ENCODE measurements around the gene GMIP. TPM values are rescaled to one million over a fixed set of nuclear protein-coding genes. Genes with fewer than 3 reads are reported as not detected.
A peak's percentile ranks its signal among the peaks of the same experiment; 100 is the strongest.

Gene GMIP
- total RNA-seq, 1 experiment from 2014 or later = 12.7 TPM

DNA sequence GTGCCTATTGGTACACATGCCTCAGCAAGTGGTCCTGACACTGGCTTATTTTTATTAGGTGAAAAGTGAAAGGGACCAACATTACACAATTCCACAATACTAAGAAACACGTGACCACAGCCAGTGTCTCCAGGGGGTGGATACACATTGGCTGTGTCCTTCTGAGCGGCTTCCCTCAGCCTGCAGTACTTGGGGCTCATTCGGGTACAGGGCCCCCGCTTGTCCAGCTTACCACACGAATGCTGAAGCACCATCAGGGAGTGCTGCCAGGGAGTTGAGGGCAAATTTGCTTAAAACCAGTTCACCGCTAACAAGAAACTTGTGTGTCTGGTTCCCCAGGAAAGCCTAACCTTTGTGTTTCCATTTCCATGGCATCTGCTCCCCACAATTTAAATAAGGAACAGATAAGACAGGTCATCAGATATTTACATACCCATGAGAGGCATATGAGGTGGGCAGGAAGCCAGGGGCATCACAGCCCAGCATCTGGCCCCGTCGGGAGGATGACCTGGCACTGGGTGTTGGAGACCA is 48.2 kb downstream of the GMIP start:
- Histone ChIP-seq H3T11ph (ENCODE audit: low read length) (no peak overlapping the region), H4K20me1 (ENCODE audit: control insufficient read depth, insufficient read depth, insufficient read length) (no peaks in the 10 kb centered on the region), H2AFZ (ENCODE audit: low read length) (no peak overlapping the region), H3K23me2 (ENCODE audit: insufficient read length, low read depth, low read length, poor library complexity, severe bottlenecking) (no peaks in the 10 kb centered on the region), H2BK15ac (ENCODE audit: low read depth, low read length) (no peak overlapping the region), H3K4me2 (ENCODE audit: insufficient read depth, insufficient read length, low read length) (no peak overlapping the region), H3K4me1 (ENCODE audit: insufficient read depth, low read length) (peaks cover 10% of the 10 kb centered on the region; the same call in 1 of the 2 replicates), H2BK120ac (ENCODE audit: low read depth, low read length, poor library complexity, severe bottlenecking) (no peak overlapping the region), H3K79me2 (ENCODE audit: insufficient read depth, low read length) (no peaks in the 10 kb centered on the region), H3K27me3 (ENCODE audit: insufficient read depth, low read length) (no peaks in the 10 kb centered on the region), H4K5ac (ENCODE audit: insufficient read length, low read depth, low read length) (no peak overlapping the region), H2BK5ac (ENCODE audit: insufficient read length, low read length) (no peak overlapping the region), H3K9me3 (ENCODE audit: control insufficient read depth, low read depth, low read length) (no peaks in the 10 kb centered on the region), H2AK5ac (ENCODE audit: insufficient read length, low read length) (no peak overlapping the region), H3K23ac (ENCODE audit: insufficient read length, low read depth, low read length) (no peak overlapping the region), H4K91ac (ENCODE audit: insufficient read length, low read depth, low read length) (no peak overlapping the region), H2BK20ac (ENCODE audit: low read depth, low read length, poor library complexity, severe bottlenecking) (no peak overlapping the region), H3K56ac (ENCODE audit: insufficient read length, low read depth, low read length) (no peak overlapping the region), H3K9ac (ENCODE audit: extremely low read depth, insufficient read length, low read length) (no peak overlapping the region), H4K8ac (replicated peaks; ENCODE audit: insufficient read length, low read depth, low read length) (no peak overlapping the region), H3K27ac (ENCODE audit: insufficient read length, low read depth, low read length) (no peak overlapping the region), H3K4ac (ENCODE audit: low read depth, low read length) (no peak overlapping the region), H3K79me1 (ENCODE audit: insufficient read depth, low read depth, low read length, poor library complexity, severe bottlenecking) (no peaks in the 10 kb centered on the region), H3K18ac (ENCODE audit: insufficient read length, low read depth, low read length) (no peak overlapping the region), H3K14ac (ENCODE audit: insufficient read depth, low read length) (no peak overlapping the region), H2BK12ac (ENCODE audit: insufficient read length, low read depth, low read length) (no peak overlapping the region)
- no peak for DNase-seq
- H3K4me1 Mint-ChIP-seq = peaks cover 14 to 24% of the 10 kb centered on the region in 2 experiments
- WGBS (ENCODE audit: extremely low coverage, insufficient read length, low lambda C conversion rate) = no CpG with 5 or more reads among the region's 8 CpGs
- no peaks in the 10 kb centered on the region for H3K36me3 Mint-ChIP-seq (ENCODE audit: insufficient read depth in 1 of 3, low read depth in 3 of 3)
- H3K27me3 Mint-ChIP-seq (ENCODE audit: low read depth) = no peaks in the 10 kb centered on the region
- H3K9me3 Mint-ChIP-seq = no peaks in the 10 kb centered on the region
- H3K27ac Mint-ChIP-seq = peak overlapping the region in 1 of 3 experiments; percentile 82; a peak in 3 of 7 replicates
- TF ChIP-seq, protein P1, sequence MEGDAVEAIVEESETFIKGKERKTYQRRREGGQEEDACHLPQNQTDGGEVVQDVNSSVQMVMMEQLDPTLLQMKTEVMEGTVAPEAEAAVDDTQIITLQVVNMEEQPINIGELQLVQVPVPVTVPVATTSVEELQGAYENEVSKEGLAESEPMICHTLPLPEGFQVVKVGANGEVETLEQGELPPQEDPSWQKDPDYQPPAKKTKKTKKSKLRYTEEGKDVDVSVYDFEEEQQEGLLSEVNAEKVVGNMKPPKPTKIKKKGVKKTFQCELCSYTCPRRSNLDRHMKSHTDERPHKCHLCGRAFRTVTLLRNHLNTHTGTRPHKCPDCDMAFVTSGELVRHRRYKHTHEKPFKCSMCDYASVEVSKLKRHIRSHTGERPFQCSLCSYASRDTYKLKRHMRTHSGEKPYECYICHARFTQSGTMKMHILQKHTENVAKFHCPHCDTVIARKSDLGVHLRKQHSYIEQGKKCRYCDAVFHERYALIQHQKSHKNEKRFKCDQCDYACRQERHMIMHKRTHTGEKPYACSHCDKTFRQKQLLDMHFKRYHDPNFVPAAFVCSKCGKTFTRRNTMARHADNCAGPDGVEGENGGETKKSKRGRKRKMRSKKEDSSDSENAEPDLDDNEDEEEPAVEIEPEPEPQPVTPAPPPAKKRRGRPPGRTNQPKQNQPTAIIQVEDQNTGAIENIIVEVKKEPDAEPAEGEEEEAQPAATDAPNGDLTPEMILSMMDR (conservative IDR thresholded peaks at IDR 0.05) = no peak
- no peak overlapping the region for H3K4me3 Mint-ChIP-seq

Data from H9 (cell line).